ENCODE measurements around the gene MSX1. TPM values are rescaled to one million over a fixed set of nuclear protein-coding genes. Genes with fewer than 3 reads are reported as not detected.

Gene MSX1
- total RNA-seq, 1 experiment from 2014 or later: 1.6 TPM

DNA sequence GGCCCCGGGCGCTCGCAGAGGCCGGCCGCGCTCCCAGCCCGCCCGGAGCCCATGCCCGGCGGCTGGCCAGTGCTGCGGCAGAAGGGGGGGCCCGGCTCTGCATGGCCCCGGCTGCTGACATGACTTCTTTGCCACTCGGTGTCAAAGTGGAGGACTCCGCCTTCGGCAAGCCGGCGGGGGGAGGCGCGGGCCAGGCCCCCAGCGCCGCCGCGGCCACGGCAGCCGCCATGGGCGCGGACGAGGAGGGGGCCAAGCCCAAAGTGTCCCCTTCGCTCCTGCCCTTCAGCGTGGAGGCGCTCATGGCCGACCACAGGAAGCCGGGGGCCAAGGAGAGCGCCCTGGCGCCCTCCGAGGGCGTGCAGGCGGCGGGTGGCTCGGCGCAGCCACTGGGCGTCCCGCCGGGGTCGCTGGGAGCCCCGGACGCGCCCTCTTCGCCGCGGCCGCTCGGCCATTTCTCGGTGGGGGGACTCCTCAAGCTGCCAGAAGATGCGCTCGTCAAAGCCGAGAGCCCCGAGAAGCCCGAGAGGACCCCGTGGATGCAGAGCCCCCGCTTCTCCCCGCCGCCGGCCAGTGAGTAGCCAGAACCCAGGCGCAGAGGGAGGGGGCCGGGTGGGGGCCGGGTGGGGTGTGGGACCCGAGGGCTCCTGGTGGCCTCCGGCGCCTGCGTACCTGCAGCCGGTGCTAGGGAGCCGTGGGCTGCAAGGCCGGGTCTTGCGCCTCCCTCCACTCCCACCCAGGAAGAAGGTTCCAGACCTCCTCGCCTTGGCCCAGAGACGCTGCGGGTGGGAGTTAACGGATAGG is 534 bp downstream of the MSX1 start:
- no TSS peak for BruUV-seq (replicated peaks)
- Mint-ChIP-seq H3K9me3 (ENCODE audit: low read depth, unreplicated experiment) (no peaks in the 10 kb centered on the region), H3K27me3 (ENCODE audit: unreplicated experiment) (peaks cover 52% of the 10 kb centered on the region), H3K36me3 (ENCODE audit: insufficient read depth, unreplicated experiment) (no peaks in the 10 kb centered on the region), H3K27ac (ENCODE audit: unreplicated experiment) (no peak overlapping the region), H3K4me1 (ENCODE audit: low read depth, unreplicated experiment) (no peaks in the 10 kb centered on the region), H3K4me3 (ENCODE audit: low read depth, unreplicated experiment) (peak overlapping the region; percentile 61)
- intact Hi-C loops (cut with micrococcal nuclease; ENCODE audit: unreplicated experiment): no loop called here
- DNase-seq: peak; percentile 4
- CTCF ChIA-PET: interaction anchor here (0.6 kb wide), 1 partner anchor 1271 kb away, joined by 3 read pairs; no protein-coding TSS in a partner anchor
- TF ChIP-seq, protein P1, sequence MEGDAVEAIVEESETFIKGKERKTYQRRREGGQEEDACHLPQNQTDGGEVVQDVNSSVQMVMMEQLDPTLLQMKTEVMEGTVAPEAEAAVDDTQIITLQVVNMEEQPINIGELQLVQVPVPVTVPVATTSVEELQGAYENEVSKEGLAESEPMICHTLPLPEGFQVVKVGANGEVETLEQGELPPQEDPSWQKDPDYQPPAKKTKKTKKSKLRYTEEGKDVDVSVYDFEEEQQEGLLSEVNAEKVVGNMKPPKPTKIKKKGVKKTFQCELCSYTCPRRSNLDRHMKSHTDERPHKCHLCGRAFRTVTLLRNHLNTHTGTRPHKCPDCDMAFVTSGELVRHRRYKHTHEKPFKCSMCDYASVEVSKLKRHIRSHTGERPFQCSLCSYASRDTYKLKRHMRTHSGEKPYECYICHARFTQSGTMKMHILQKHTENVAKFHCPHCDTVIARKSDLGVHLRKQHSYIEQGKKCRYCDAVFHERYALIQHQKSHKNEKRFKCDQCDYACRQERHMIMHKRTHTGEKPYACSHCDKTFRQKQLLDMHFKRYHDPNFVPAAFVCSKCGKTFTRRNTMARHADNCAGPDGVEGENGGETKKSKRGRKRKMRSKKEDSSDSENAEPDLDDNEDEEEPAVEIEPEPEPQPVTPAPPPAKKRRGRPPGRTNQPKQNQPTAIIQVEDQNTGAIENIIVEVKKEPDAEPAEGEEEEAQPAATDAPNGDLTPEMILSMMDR (IDR thresholded peaks at IDR 0.05; ENCODE audit: unreplicated experiment): no peak

DNA sequence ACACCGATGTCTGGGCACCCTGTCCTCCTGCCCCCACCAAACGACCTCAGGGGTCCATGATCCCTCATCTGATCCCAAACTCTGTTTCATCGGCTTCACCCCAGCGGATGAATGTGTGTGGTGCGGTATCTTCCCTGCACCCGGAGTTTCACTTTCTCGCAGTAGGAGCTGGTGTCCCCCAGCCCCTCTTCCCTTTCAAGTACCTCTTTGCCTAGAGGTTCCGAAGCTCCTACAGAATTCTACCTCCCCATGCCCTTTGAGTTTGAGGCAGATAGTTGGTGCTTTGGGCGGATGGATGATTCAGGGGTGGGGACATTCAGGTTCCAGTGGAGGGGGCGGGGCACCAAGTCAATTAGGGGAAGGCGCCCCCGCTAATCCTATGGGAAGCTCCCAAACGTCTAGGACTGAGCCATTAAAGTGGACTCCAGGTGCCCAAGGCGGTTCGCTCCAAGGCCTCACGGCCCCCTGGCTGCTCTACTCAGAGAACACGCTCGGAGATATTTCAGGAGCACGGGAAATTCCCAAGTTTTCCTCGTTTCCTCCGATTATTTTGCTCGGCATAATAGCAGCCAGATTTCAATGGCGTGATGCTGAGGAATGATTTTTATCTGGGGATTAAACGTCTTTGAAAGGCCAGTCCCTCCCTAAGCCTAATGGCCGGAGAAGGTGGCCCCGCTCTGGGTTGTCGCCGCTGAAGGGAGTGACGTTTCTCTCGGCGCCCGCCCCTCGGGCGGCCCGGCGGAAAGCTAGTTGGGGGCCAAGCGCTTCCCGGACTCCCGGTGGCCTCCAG is 1.3 kb downstream of the MSX1 start:
- CTCF ChIA-PET: no interaction called here
- H3K4me3 Mint-ChIP-seq (ENCODE audit: low read depth, unreplicated experiment): peak overlapping the region; percentile 61

DNA sequence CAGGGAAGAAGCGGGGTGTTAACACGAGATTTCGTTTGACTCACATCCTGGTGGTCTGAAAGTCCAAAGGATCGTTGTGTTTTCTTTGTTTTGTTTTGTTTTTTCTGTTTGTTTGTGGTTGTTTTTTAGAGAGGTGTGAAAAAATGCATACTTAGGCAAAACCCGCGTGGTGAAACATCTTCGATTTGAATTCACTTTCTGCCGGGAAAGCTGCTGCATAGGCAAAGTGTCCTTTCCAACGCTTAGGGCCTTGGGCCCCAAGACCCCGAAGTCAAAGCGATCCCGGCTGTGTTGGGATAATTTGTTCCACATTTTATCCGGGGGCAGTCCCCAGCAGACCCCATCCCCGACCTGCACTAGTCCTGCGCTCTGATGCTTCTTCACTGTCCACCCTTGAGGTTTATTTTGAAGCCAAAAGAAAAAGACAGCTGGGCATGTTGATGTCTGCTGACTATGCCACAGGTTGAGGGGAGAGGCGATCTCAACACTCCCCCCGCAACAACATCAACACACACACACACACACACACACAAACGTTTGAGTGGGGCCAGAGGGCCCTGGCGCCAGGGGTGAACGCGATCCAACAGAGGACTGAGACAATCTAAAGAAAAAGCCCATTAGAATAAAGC is 2.0 kb downstream of the MSX1 start:
- TF ChIP-seq, protein P1 (IDR thresholded peaks at IDR 0.05; ENCODE audit: unreplicated experiment): no peak
- CTCF ChIA-PET: no interaction called here
- DNase-seq: no peak
- peaks cover 48% of the 10 kb centered on the region for H3K27me3 Mint-ChIP-seq (ENCODE audit: unreplicated experiment)
- BruUV-seq (replicated peaks): no TSS peak
- no peaks in the 10 kb centered on the region for H3K4me1 Mint-ChIP-seq (ENCODE audit: low read depth, unreplicated experiment)
- H3K27ac Mint-ChIP-seq (ENCODE audit: unreplicated experiment): no peak overlapping the region
- H3K9me3 Mint-ChIP-seq (ENCODE audit: low read depth, unreplicated experiment): no peaks in the 10 kb centered on the region
- intact Hi-C loops (cut with micrococcal nuclease; ENCODE audit: unreplicated experiment): no loop called here
- peaks cover 4% of the 10 kb centered on the region for H3K36me3 Mint-ChIP-seq (ENCODE audit: insufficient read depth, unreplicated experiment)
- H3K4me3 Mint-ChIP-seq (ENCODE audit: low read depth, unreplicated experiment): no peak overlapping the region

More for the DNA sequence above, 1.3 kb downstream of the MSX1 start:
- H3K9me3 Mint-ChIP-seq (ENCODE audit: low read depth, unreplicated experiment): no peaks in the 10 kb centered on the region
- H3K27me3 Mint-ChIP-seq (ENCODE audit: unreplicated experiment): peaks cover 52% of the 10 kb centered on the region
- no peak overlapping the region for H3K27ac Mint-ChIP-seq (ENCODE audit: unreplicated experiment)
- intact Hi-C loops (cut with micrococcal nuclease; ENCODE audit: unreplicated experiment): no loop called here
- TF ChIP-seq, protein P1 (IDR thresholded peaks at IDR 0.05; ENCODE audit: unreplicated experiment): no peak
- no TSS peak for BruUV-seq (replicated peaks)
- H3K4me1 Mint-ChIP-seq (ENCODE audit: low read depth, unreplicated experiment): no peaks in the 10 kb centered on the region
- DNase-seq: no peak
- H3K36me3 Mint-ChIP-seq (ENCODE audit: insufficient read depth, unreplicated experiment): peaks cover 4% of the 10 kb centered on the region

DNA sequence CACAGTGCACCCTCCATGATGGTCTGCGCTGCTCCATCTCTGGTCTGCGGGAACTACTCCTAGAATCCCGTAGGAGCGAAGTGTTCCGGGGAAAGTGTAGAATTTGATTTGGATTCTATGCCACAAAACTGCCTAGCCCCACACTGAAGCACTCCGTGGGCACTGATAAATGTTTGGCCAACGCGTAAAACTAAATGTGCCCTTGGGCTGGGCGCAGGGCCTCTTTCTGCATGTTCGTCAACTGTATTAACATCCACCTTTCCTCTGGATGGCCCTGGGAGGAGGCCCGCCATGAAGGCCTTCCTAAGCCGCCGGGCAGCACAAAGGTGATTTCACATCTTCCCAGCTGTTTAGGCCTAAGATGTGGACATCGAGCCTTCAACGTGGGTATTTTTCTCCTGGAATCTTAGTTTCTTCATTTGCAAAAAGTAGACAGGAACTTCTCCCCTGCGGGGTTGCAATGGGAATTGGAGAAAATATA is 2.6 kb downstream of the MSX1 start:
- no peak for DNase-seq
- intact Hi-C loops (cut with micrococcal nuclease; ENCODE audit: unreplicated experiment): no loop called here
- BruUV-seq (replicated peaks): no TSS peak
- no peaks in the 10 kb centered on the region for H3K4me1 Mint-ChIP-seq (ENCODE audit: low read depth, unreplicated experiment)
- H3K36me3 Mint-ChIP-seq (ENCODE audit: insufficient read depth, unreplicated experiment): peaks cover 4% of the 10 kb centered on the region
- peaks cover 42% of the 10 kb centered on the region for H3K27me3 Mint-ChIP-seq (ENCODE audit: unreplicated experiment)
- H3K9me3 Mint-ChIP-seq (ENCODE audit: low read depth, unreplicated experiment): no peaks in the 10 kb centered on the region
- TF ChIP-seq, protein P1 (IDR thresholded peaks at IDR 0.05; ENCODE audit: unreplicated experiment): no peak
- H3K27ac Mint-ChIP-seq (ENCODE audit: unreplicated experiment): no peak overlapping the region
- CTCF ChIA-PET: no interaction called here
- no peak overlapping the region for H3K4me3 Mint-ChIP-seq (ENCODE audit: low read depth, unreplicated experiment)
